ENCODE measurements around the gene FAM174C. TPM values are rescaled to one million over a fixed set of nuclear protein-coding genes. Genes with fewer than 3 reads are reported as not detected.

FAM174C gene
- total and polyA plus RNA-seq, 10 of the 15 experiments (the other 5 are each of a cell fraction or from before 2014, with no cell fraction given): 0.89 to 94.6 (median 43.6) TPM

DNA sequence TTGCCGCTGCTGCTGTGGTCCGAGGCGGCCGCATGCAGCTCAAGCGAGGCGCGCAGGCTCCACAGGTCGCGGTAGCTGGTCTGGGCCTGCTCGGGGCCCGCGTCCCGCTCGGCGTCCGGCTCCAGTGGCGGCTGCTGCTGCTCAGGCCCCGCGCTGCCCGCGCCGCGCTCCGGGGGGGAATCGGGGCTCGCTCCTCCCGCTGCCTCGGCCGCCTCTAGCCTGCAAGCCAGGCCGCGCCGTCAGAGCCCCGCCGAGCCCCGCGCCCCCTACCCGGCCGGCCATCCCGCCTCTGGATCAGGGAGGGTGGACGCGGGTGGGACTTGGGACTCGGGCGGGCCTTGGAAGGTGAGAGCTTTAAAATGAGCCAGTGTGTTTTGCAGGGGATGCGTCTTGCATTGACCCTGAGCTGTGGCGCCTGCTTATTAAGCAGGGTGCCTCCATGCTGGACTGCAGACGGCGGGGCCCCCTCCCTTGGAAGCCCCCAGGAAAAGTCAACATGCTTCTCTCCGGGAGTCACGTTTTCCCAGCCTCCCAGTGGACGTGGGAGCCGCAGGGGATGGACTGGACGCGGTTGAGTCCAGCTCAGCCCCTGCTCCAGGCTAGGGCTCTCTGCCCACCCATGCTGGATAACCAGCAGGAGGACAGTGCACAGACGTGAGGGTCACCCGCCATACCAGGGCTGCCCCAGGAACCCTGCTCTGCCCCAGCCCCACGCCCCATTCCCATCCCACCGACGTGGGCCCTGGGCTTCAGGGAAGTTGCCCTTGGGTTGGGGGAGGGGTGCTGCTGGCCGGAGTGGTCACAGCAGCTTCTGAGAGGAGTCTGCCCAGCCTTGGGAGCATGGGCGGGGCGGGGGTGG, 45.2 kb upstream of the FAM174C start (continued):
- TF ChIP-seq, protein P1, sequence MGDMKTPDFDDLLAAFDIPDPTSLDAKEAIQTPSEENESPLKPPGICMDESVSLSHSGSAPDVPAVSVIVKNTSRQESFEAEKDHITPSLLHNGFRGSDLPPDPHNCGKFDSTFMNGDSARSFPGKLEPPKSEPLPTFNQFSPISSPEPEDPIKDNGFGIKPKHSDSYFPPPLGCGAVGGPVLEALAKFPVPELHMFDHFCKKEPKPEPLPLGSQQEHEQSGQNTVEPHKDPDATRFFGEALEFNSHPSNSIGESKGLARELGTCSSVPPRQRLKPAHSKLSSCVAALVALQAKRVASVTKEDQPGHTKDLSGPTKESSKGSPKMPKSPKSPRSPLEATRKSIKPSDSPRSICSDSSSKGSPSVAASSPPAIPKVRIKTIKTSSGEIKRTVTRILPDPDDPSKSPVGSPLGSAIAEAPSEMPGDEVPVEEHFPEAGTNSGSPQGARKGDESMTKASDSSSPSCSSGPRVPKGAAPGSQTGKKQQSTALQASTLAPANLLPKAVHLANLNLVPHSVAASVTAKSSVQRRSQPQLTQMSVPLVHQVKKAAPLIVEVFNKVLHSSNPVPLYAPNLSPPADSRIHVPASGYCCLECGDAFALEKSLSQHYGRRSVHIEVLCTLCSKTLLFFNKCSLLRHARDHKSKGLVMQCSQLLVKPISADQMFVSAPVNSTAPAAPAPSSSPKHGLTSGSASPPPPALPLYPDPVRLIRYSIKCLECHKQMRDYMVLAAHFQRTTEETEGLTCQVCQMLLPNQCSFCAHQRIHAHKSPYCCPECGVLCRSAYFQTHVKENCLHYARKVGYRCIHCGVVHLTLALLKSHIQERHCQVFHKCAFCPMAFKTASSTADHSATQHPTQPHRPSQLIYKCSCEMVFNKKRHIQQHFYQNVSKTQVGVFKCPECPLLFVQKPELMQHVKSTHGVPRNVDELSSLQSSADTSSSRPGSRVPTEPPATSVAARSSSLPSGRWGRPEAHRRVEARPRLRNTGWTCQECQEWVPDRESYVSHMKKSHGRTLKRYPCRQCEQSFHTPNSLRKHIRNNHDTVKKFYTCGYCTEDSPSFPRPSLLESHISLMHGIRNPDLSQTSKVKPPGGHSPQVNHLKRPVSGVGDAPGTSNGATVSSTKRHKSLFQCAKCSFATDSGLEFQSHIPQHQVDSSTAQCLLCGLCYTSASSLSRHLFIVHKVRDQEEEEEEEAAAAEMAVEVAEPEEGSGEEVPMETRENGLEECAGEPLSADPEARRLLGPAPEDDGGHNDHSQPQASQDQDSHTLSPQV (IDR thresholded peaks at IDR 0.05): no peak

DNA sequence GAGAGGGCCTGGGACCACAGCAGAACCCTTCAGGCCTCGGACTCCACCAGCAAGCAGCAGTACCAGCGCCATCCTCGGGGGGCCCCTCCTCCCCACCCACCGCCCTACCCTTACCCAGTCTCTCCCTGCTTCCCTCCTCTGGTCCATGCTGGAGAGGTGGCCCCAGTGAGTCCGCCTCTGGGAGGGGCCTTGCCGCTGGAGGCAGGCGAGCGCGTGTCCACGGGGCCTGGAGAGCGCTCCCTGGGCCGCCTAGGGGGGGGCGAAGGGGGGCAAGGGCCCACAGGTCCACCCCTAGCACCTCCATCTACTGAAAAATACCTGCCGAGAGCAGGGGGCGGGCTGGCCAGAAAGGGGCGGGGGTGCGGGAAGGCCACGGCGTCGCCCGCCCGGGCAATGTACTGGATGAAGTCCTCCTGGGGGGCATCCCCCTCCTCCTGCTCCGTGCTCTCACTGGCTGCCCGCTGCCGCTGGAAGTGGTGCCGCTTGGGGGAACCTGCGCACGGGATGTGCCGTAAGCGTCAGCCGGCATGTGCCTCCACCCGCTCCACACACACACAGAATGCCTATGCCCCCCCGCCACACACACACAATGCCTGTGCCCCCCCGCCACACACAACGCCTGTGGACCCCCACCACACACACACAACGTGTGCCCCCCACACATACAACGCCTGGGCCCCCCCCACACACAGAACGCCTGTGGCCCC, 44.4 kb upstream of the FAM174C start:
- BruUV-seq (replicated peaks): no TSS peak
- POLR2A ChIA-PET: no interaction called here

More for the DNA sequence above, 44.4 kb upstream of the FAM174C start:
- Histone ChIP-seq H3K4me2 (ENCODE audit: control insufficient read depth, insufficient read depth) (no peak overlapping the region), H3K27me3 (replicated peaks in 1 of 2; ENCODE audit: control insufficient read depth in 2 of 2, insufficient read depth in 2 of 2, low read length in 1 of 2) (no peaks in the 10 kb centered on the region), H3K4me1 (ENCODE audit: control insufficient read depth, insufficient read depth, low read length) (no peaks in the 10 kb centered on the region), H4K20me1 (ENCODE audit: control insufficient read depth, insufficient read depth) (no peaks in the 10 kb centered on the region), H3K36me3 (ENCODE audit: control insufficient read depth in 2 of 2, insufficient read depth in 2 of 2, low read length in 1 of 2) (peaks cover 0 to 3% of the 10 kb centered on the region in 2 experiments; a peak in 2 of 4 replicates), H3K9me3 (replicated peaks; ENCODE audit: control insufficient read depth, insufficient read depth, low read length) (no peaks in the 10 kb centered on the region), H3K27ac (ENCODE audit: control insufficient read depth, insufficient read depth) (no peak overlapping the region), H3K9ac (ENCODE audit: control insufficient read depth, insufficient read depth, low read length) (no peak overlapping the region), H3K79me2 (ENCODE audit: control insufficient read depth, insufficient read depth, low read length) (no peaks in the 10 kb centered on the region), H2AFZ (ENCODE audit: control insufficient read depth, low read depth, low read length) (no peak overlapping the region), H3K4me3 (no peak overlapping the region)
- TF ChIP-seq JUNB (IDR thresholded peaks at IDR 0.05): no peak
- TF ChIP-seq, protein P2, sequence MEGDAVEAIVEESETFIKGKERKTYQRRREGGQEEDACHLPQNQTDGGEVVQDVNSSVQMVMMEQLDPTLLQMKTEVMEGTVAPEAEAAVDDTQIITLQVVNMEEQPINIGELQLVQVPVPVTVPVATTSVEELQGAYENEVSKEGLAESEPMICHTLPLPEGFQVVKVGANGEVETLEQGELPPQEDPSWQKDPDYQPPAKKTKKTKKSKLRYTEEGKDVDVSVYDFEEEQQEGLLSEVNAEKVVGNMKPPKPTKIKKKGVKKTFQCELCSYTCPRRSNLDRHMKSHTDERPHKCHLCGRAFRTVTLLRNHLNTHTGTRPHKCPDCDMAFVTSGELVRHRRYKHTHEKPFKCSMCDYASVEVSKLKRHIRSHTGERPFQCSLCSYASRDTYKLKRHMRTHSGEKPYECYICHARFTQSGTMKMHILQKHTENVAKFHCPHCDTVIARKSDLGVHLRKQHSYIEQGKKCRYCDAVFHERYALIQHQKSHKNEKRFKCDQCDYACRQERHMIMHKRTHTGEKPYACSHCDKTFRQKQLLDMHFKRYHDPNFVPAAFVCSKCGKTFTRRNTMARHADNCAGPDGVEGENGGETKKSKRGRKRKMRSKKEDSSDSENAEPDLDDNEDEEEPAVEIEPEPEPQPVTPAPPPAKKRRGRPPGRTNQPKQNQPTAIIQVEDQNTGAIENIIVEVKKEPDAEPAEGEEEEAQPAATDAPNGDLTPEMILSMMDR (IDR thresholded peaks at IDR 0.05 in 2 of 3, conservative IDR thresholded peaks at IDR 0.05 in 1 of 3; ENCODE audit: control insufficient read depth in 2 of 3, extremely low read depth in 1 of 3, insufficient read depth in 1 of 3, low read depth in 3 of 3, low read length in 3 of 3): 0 out of 6 replicates have a peak, but pooled peaks of 1 of the 3 experiments have one; percentile 12
- intact Hi-C loops (cut with micrococcal nuclease; ENCODE audit: unreplicated experiment): no loop called here
- CTCF ChIA-PET: no interaction called here
- RAD21 ChIA-PET (ENCODE audit: unreplicated experiment): no interaction called here
- FAIRE-seq (no peak), ATAC-seq (no peak), DNase-seq (ENCODE audit: low read depth, low spot score) (no peak)
- SMC1A ChIA-PET (ENCODE audit: uncharacterized antibody, unreplicated experiment): no interaction called here
- in situ Hi-C loops (cut with MboI): no loop called here
- WGBS (ENCODE audit: insufficient coverage, insufficient replicate concordance, low lambda C conversion rate, missing lambda C conversion rate): 70% methylated on average over 21 of the region's 38 CpGs

All from GM12878 (cell line).